ENCODE data around the gene CD300C. TPM values are rescaled to one million over a fixed set of nuclear protein-coding genes. Genes with fewer than 3 reads are reported as not detected.

The CD300C gene
- total and polyA plus RNA-seq, 8 donors, result 0.40 to 11.0 (median 0.56) TPM

- DNase-seq (no peak), ATAC-seq (peak; percentile 20)
- peak overlapping the region; percentile 13 to 80 for H3K27ac ChIP-seq
- peaks cover 0 to 14% of the 10 kb centered on the region in 2 donors for H3K4me1 ChIP-seq
- H3K36me3 ChIP-seq, result no peaks in the 10 kb centered on the region
- no peaks in the 10 kb centered on the region for H3K9me3 ChIP-seq
- peak overlapping the region in 1 of 2 donors; percentile 32 for H3K4me3 ChIP-seq
- no peak for TF ChIP-seq CTCF (IDR thresholded peaks at IDR 0.05)
- no peaks in the 10 kb centered on the region for H3K27me3 ChIP-seq
- intact Hi-C loops (cut with DNase I), result no loop called here
Measured at GRCh38 chr17:74544991-74545842, 698 bp downstream of the CD300C start.

GRCh38 chr17:74543891-74544760, 1.8 kb downstream of the CD300C start:
- no peak overlapping the region for H3K27ac ChIP-seq
- TF ChIP-seq CTCF (IDR thresholded peaks at IDR 0.05), result no peak
- intact Hi-C loops (cut with DNase I), result no loop called here
- peak overlapping the region in 1 of 2 donors; percentile 32 for H3K4me3 ChIP-seq
- H3K27me3 ChIP-seq, result no peaks in the 10 kb centered on the region
- ATAC-seq (no peak), DNase-seq (no peak)
- no peaks in the 10 kb centered on the region for H3K9me3 ChIP-seq
- H3K36me3 ChIP-seq, result no peaks in the 10 kb centered on the region
- peaks cover 0 to 14% of the 10 kb centered on the region in 2 donors for H3K4me1 ChIP-seq

- intact Hi-C loops (cut with DNase I), result no loop called here
- Histone ChIP-seq H3K27me3 (no peaks in the 10 kb centered on the region), H3K36me3 (no peaks in the 10 kb centered on the region), H3K9me3 (no peaks in the 10 kb centered on the region), H3K4me3 (no peak overlapping the region), H3K4me1 (peaks cover 0 to 14% of the 10 kb centered on the region in 2 donors), H3K27ac (no peak overlapping the region)
- DNase-seq, result no peak
- no peak for TF ChIP-seq CTCF (IDR thresholded peaks at IDR 0.05)
- ATAC-seq, result no peak
Measured at GRCh38 chr17:74543406-74543805, 2.5 kb downstream of the CD300C start.

- H3K9me3 ChIP-seq, result no peaks in the 10 kb centered on the region
- DNase-seq (peak in 1 of 4 donors; percentile 25), ATAC-seq (no peak)
- no peaks in the 10 kb centered on the region for H3K27me3 ChIP-seq
- intact Hi-C loops (cut with DNase I), result no loop called here
- H3K27ac ChIP-seq, result no peak overlapping the region
- no peak overlapping the region for H3K4me3 ChIP-seq
- TF ChIP-seq CTCF (IDR thresholded peaks at IDR 0.05), result no peak
- no peaks in the 10 kb centered on the region for H3K36me3 ChIP-seq
- H3K4me1 ChIP-seq, result peaks cover 0 to 14% of the 10 kb centered on the region in 2 donors
Measured at GRCh38 chr17:74542727-74543383, 3.1 kb downstream of the CD300C start.

Data from left lung (tissue), 10 donors.